GM21619 (cell line): ENCODE data around the gene PTPN23.
A peak's percentile ranks its signal among the peaks of the same experiment; 100 is the strongest.

Source experiments
- ATAC-seq: cut with Tn5 transposase; IDR thresholded peaks from one replicate; pipeline ENCODE4 v1.9.1; 2021; ENCODE audit not compliant: unreplicated experiment

The PTPN23 gene

GRCh38 chr3:47419083-47420043 lies 38.5 kb downstream of the PTPN23 start:
- ATAC-seq: no peak

GRCh38 chr3:47420044-47420430 lies 39.2 kb downstream of the PTPN23 start:
- ATAC-seq: no peak

GRCh38 chr3:47420511-47421484 lies 40.0 kb downstream of the PTPN23 start:
- ATAC-seq: peak; percentile 81

- ATAC-seq: no peak
Observed at GRCh38 chr3:47421741-47422649, 41.2 kb downstream of the PTPN23 start.

GRCh38 chr3:47422743-47423142 lies 41.9 kb downstream of the PTPN23 start:
- ATAC-seq: no peak

GRCh38 chr3:47423548-47424145 lies 42.8 kb downstream of the PTPN23 start:
- ATAC-seq: no peak

- ATAC-seq: no peak
Observed at GRCh38 chr3:47424434-47425382, 43.9 kb downstream of the PTPN23 start.

GRCh38 chr3:47425383-47425778 lies 44.6 kb downstream of the PTPN23 start:
- no peak for ATAC-seq

GRCh38 chr3:47425959-47426358 lies 45.1 kb downstream of the PTPN23 start:
- ATAC-seq: no peak

- no peak for ATAC-seq
Observed at GRCh38 chr3:47427866-47428265, 47.0 kb downstream of the PTPN23 start.

- no peak for ATAC-seq
Observed at GRCh38 chr3:47428662-47429061, 47.8 kb downstream of the PTPN23 start.

- ATAC-seq: no peak
Observed at GRCh38 chr3:47429476-47430270, 48.9 kb downstream of the PTPN23 start.

- ATAC-seq: no peak
Observed at GRCh38 chr3:47430606-47431005, 49.8 kb downstream of the PTPN23 start.

GRCh38 chr3:47431225-47431624 lies 50.4 kb downstream of the PTPN23 start:
- ATAC-seq: no peak

- no peak for ATAC-seq
Observed at GRCh38 chr3:47432673-47433072, 51.9 kb downstream of the PTPN23 start.

- no peak for ATAC-seq
Observed at GRCh38 chr3:47433796-47434195, 53.0 kb downstream of the PTPN23 start.

- no peak for ATAC-seq
Observed at GRCh38 chr3:47434849-47435248, 54.0 kb downstream of the PTPN23 start.

GRCh38 chr3:47436180-47436579 lies 55.4 kb downstream of the PTPN23 start:
- ATAC-seq: no peak
